NCI-H2196 treated with DMSO at 0.1 percent for 48 hours (cell line): ENCODE results near the gene LRMDA.

ENCODE experiments used
- DNase-seq: peaks from one replicate; lab custom pipeline; 2025; ENCODE audit not compliant: unreplicated experiment; lab: John Stamatoyannopoulos, UW

The LRMDA gene

GRCh38 chr10:75694790-75695189 is 263.4 kb downstream of the LRMDA start:
- no peak for DNase-seq

GRCh38 chr10:75695994-75696393 is 264.6 kb downstream of the LRMDA start:
- no peak for DNase-seq

- DNase-seq, result no peak
These were observed 265.1 kb downstream of the LRMDA start for GRCh38 chr10:75696536-75696935.

- DNase-seq, result no peak
These were observed 271.9 kb downstream of the LRMDA start for GRCh38 chr10:75703191-75703854.

GRCh38 chr10:75705426-75705825 is 274.0 kb downstream of the LRMDA start:
- no peak for DNase-seq

GRCh38 chr10:75707080-75707840 is 275.8 kb downstream of the LRMDA start:
- no peak for DNase-seq

GRCh38 chr10:75708060-75708459 is 276.6 kb downstream of the LRMDA start:
- DNase-seq, result no peak

- no peak for DNase-seq
These were observed 277.8 kb downstream of the LRMDA start for GRCh38 chr10:75709245-75709644.

- DNase-seq, result no peak
These were observed 278.4 kb downstream of the LRMDA start for GRCh38 chr10:75709811-75710210.

- no peak for DNase-seq
These were observed 280.9 kb downstream of the LRMDA start for GRCh38 chr10:75712242-75712880.

- no peak for DNase-seq
These were observed 285.1 kb downstream of the LRMDA start for GRCh38 chr10:75716506-75716905.

GRCh38 chr10:75717126-75717916 is 285.9 kb downstream of the LRMDA start:
- DNase-seq, result no peak

GRCh38 chr10:75718991-75719390 is 287.6 kb downstream of the LRMDA start:
- DNase-seq, result no peak

- no peak for DNase-seq
These were observed 288.7 kb downstream of the LRMDA start for GRCh38 chr10:75720157-75720556.

GRCh38 chr10:75722020-75722419 is 290.6 kb downstream of the LRMDA start:
- DNase-seq, result no peak

GRCh38 chr10:75722609-75723008 is 291.2 kb downstream of the LRMDA start:
- DNase-seq, result no peak

GRCh38 chr10:75723319-75723980 is 292.0 kb downstream of the LRMDA start:
- DNase-seq, result no peak

- no peak for DNase-seq
These were observed 292.6 kb downstream of the LRMDA start for GRCh38 chr10:75724047-75724446.

- no peak for DNase-seq
These were observed 295.4 kb downstream of the LRMDA start for GRCh38 chr10:75726522-75727483.

- no peak for DNase-seq
These were observed 299.4 kb downstream of the LRMDA start for GRCh38 chr10:75730847-75731246.
